SK-N-SH (cell line): ENCODE data around the gene STKLD1. TPM values are rescaled to one million over a fixed set of nuclear protein-coding genes. Genes with fewer than 3 reads are reported as not detected.

ENCODE experiments used
- CTCF ChIA-PET: fragments of 300-600, 350-600 bp; formaldehyde crosslinking; extraction: SDS; loops from one replicate; lab custom pipeline; 2021; lab: Yijun Ruan, JAX
- POLR2A ChIA-PET: fragments of 350-600 bp; sonication (Branson Sonifier 250); formaldehyde crosslinking; extraction: SDS; loops from one replicate; lab custom pipeline; 2020; ENCODE audit warnings: antibody characterized with exemption, inconsistent platforms; lab: Yijun Ruan, JAX
- DNase-seq: peaks from one replicate; pipeline ENCODE4 v3.0.0; 2012
- H2AFZ ChIP-seq: fragments of 200-600 bp; sonication (generic); 2 replicates; pipeline ENCODE4 v1.8.1; 2016; ENCODE audit warnings: antibody characterized with exemption, mild to moderate bottlenecking, low read depth
- H3F3A ChIP-seq: fragments of 200-600 bp; sonication (generic); replicated peaks from 2 replicates; pipeline ENCODE3; 2016; ENCODE audit warnings: antibody characterized with exemption, mild to moderate bottlenecking; ENCODE audit not compliant: insufficient read depth
- H3K27ac ChIP-seq, 2 experiments: fragments of 200-500 bp in 1 of 2; fragments of 200-600 bp in 1 of 2; sonication (Bioruptor generic) in 1 of 2; sonication (generic), shearing (Covaris generic) in 1 of 2; 2 replicates each; pipeline versions ENCODE4 v1.5.1 to v1.6.1; 2014 to 2016; ENCODE audit warnings: low read depth in 2 of 2, inconsistent platforms in 1 of 2, low read length in 1 of 2, mild to moderate bottlenecking in 1 of 2, mixed read lengths in 1 of 2
- H3K27me3 ChIP-seq: fragments of 200-600 bp; sonication (generic), shearing (Covaris generic); 2 replicates; pipeline ENCODE4 v1.6.1; 2016; ENCODE audit warnings: mixed run types; ENCODE audit not compliant: insufficient read depth
- H3K36me3 ChIP-seq, 2 experiments: fragments of 200-500 bp in 1 of 2; fragments of 200-600 bp in 1 of 2; sonication (Bioruptor generic) in 1 of 2; sonication (generic) in 1 of 2; replicated peaks in 1 of 2; 2 replicates each; pipeline versions ENCODE3 to v1.5.1; 2014 to 2016; ENCODE audit warnings: low read length in 1 of 2, mild to moderate bottlenecking in 1 of 2; ENCODE audit not compliant: insufficient read depth in 2 of 2, control insufficient read depth in 1 of 2
- H3K4me1 ChIP-seq, 2 experiments: fragments of 200-500 bp in 1 of 2; fragments of 200-600 bp in 1 of 2; sonication (Bioruptor generic) in 1 of 2; sonication (generic), shearing (Covaris generic) in 1 of 2; 2 replicates each; pipeline versions ENCODE4 v1.5.1 to v1.6.1; 2014 to 2016; ENCODE audit warnings: low read depth in 1 of 2, low read length in 1 of 2, mixed run types in 1 of 2; ENCODE audit not compliant: insufficient read depth in 2 of 2, control insufficient read depth in 1 of 2
- H3K4me2 ChIP-seq: fragments of 200-600 bp; sonication (generic), shearing (Covaris generic); 2 replicates; pipeline ENCODE4 v1.6.1; 2017; ENCODE audit warnings: mixed run types
- H3K4me3 ChIP-seq, 2 experiments: fragments of 200-500 bp in 1 of 2; fragments of 200-600 bp in 1 of 2; sonication (Bioruptor generic) in 1 of 2; sonication (generic), shearing (Covaris generic) in 1 of 2; 2 replicates each; pipeline versions ENCODE4 v1.5.1 to v1.8.1; 2014 to 2016; ENCODE audit warnings: low read depth in 2 of 2, inconsistent platforms in 1 of 2, low read length in 1 of 2, mild to moderate bottlenecking in 1 of 2, mixed read lengths in 1 of 2, moderate library complexity in 1 of 2
- H3K79me2 ChIP-seq: fragments of 200-600 bp; sonication (generic); 2 replicates; pipeline ENCODE4 v1.8.1; 2017; ENCODE audit warnings: mild to moderate bottlenecking; ENCODE audit not compliant: insufficient read depth
- H3K9ac ChIP-seq: fragments of 200-600 bp; sonication (generic); 2 replicates; pipeline ENCODE4 v1.6.1; 2017; ENCODE audit warnings: mixed run types
- H3K9me2 ChIP-seq: fragments of 200-600 bp; sonication (generic); 2 replicates; pipeline ENCODE4 v1.6.1; 2017; ENCODE audit warnings: mixed run types
- H3K9me3 ChIP-seq: fragments of 200-600 bp; sonication (generic); 2 replicates; pipeline ENCODE4 v1.6.1; 2017; ENCODE audit warnings: mixed run types, mild to moderate bottlenecking, moderate library complexity
- H4K20me1 ChIP-seq: fragments of 200-600 bp; sonication (generic); 2 replicates; pipeline ENCODE4 v1.6.1; 2017; ENCODE audit warnings: mild to moderate bottlenecking, mixed run types; ENCODE audit not compliant: insufficient read depth
- CHD2 ChIP-seq: fragments of 150-350 bp; IDR thresholded peaks from 2 replicates; pipeline ENCODE4 v1.6.1; 2018; ENCODE audit warnings: low read length; ENCODE audit not compliant: partially characterized antibody
- EP300 ChIP-seq, 2 experiments: IDR thresholded peaks; 2 replicates each; pipeline versions ENCODE4 v1.4.0 to v1.6.1; 2012; ENCODE audit warnings: borderline replicate concordance in 1 of 2, low read depth in 1 of 2, low read length in 1 of 2
- FOXJ3 ChIP-seq: sonication (generic); formaldehyde crosslinking; IDR thresholded peaks from 2 replicates; pipeline ENCODE4 v1.5.1; 2020; ENCODE audit warnings: mild to moderate bottlenecking, missing genetic modification reagents
- FOXM1 ChIP-seq: IDR thresholded peaks from 2 replicates; pipeline ENCODE4 v1.4.0; 2012; ENCODE audit warnings: low read depth, mild to moderate bottlenecking
- GABPA ChIP-seq: IDR thresholded peaks from 2 replicates; pipeline ENCODE4 v1.4.0; 2012; ENCODE audit warnings: low read depth, mild to moderate bottlenecking
- GATA2 ChIP-seq: sonication (generic); formaldehyde crosslinking; IDR thresholded peaks from 2 replicates; pipeline ENCODE4 v1.5.0; 2020; ENCODE audit warnings: mild to moderate bottlenecking, missing genetic modification reagents
- MEF2A ChIP-seq: IDR thresholded peaks from 2 replicates; pipeline ENCODE4 v1.4.0; 2012; ENCODE audit warnings: low read depth, borderline replicate concordance
- MXI1 ChIP-seq: IDR thresholded peaks from 2 replicates; pipeline ENCODE4 v1.6.1; 2012; ENCODE audit warnings: mild to moderate bottlenecking, low read depth, low read length, improper control_type of control experiment
- NFIC ChIP-seq: IDR thresholded peaks from 2 replicates; pipeline ENCODE4 v1.4.0; 2012; ENCODE audit warnings: borderline replicate concordance
- NRF1 ChIP-seq: IDR thresholded peaks from 2 replicates; pipeline ENCODE4 v1.6.1; 2012; ENCODE audit warnings: low read depth, mild to moderate bottlenecking, low read length
- RAD21 ChIP-seq: IDR thresholded peaks from 2 replicates; pipeline ENCODE4 v1.6.1; 2012; ENCODE audit warnings: mild to moderate bottlenecking, low read length
- RCOR1 ChIP-seq: fragments of 150-350 bp; IDR thresholded peaks from 2 replicates; pipeline ENCODE4 v1.6.1; 2017; ENCODE audit warnings: antibody characterized with exemption, low read length
- RFX5 ChIP-seq: IDR thresholded peaks from 2 replicates; pipeline ENCODE4 v1.6.1; 2012; ENCODE audit warnings: mild to moderate bottlenecking, improper control_type of control experiment, low read length
- SIN3A ChIP-seq: IDR thresholded peaks from 2 replicates; pipeline ENCODE4 v1.6.1; 2012; ENCODE audit warnings: low read depth, mild to moderate bottlenecking, low read length, moderate library complexity, borderline replicate concordance
- TAF1 ChIP-seq: IDR thresholded peaks from 2 replicates; pipeline ENCODE4 v1.6.1; 2012; ENCODE audit warnings: low read depth, mild to moderate bottlenecking, low read length, moderate library complexity, borderline replicate concordance
- TEAD4 ChIP-seq: IDR thresholded peaks from 2 replicates; pipeline ENCODE4 v1.4.0; 2012; ENCODE audit warnings: mild to moderate bottlenecking, borderline replicate concordance; ENCODE audit not compliant: insufficient read depth
- USF2 ChIP-seq: fragments of 150-350 bp; IDR thresholded peaks from 2 replicates; pipeline ENCODE4 v1.6.1; 2017; ENCODE audit warnings: antibody characterized with exemption, low read length, low read depth, borderline replicate concordance
- WGBS: methylation state at CpG from one replicate; pipeline ENCODE4 v1.1.6; 2017; ENCODE audit warnings: low lambda C conversion rate; 5-methylcytosine and 5-hydroxymethylcytosine counted together
- polyA plus RNA-seq, 3 experiments: library from polyadenylated mRNA; depleted of rRNA; stranded (reverse); fragments of >200 nt; gene quantifications; 2 replicates each; pipeline ENCODE4 v1.2.3, GENCODE V29; 2012
- TF ChIP-seq, protein P1 (sequence below): IDR thresholded peaks from 2 replicates; pipeline ENCODE4 v1.6.1; 2012; ENCODE audit warnings: mild to moderate bottlenecking, low read depth, low read length, moderate library complexity

STKLD1 gene
- polyA plus RNA-seq, 1 of the 3 experiments (the other 2 are of a cell fraction): 2.3 TPM

DNA sequence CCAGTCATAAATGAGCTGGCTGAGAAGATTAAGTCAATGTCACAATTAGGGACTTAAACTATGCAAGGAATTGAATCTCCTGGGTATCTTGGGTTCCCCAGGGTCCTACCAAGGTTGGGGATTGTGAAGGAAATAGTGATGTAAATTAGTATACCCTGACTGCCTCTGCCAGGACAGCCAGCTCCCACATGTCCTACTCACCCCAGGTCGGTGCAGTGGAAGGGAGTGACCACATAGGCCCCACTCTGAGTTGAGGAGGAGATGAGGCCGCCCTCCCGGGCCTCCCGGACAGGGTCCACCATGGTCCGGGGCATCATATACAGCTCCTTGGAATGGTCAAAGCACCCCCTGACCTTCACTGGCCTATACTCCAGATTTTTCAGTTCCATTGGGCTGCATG lies 22.6 kb upstream of the STKLD1 start:
- Histone ChIP-seq H3K9ac (no peak overlapping the region), H3K36me3 (peaks cover 36 to 57% of the 10 kb centered on the region in 2 experiments), H2AFZ (no peak overlapping the region), H3K4me1 (peaks cover 20 to 41% of the 10 kb centered on the region in 2 experiments; a peak in 3 of 4 replicates), H3F3A (peaks cover 45% of the 10 kb centered on the region), H3K79me2 (peaks cover 64% of the 10 kb centered on the region), H3K4me2 (no peak overlapping the region), H3K27ac (no peak overlapping the region; a peak in 1 of 4 replicates), H3K27me3 (no peaks in the 10 kb centered on the region), H3K4me3 (no peak overlapping the region), H3K9me2 (no peaks in the 10 kb centered on the region), H4K20me1 (peaks cover 34% of the 10 kb centered on the region), H3K9me3 (no peaks in the 10 kb centered on the region)
- ChIA-PET CTCF (interaction anchor here (1.2 to 1.4 kb wide), 4 partner anchors 11 to 209 kb away, joined by 3 to 4 read pairs (median 3); no protein-coding TSS in a partner anchor), POLR2A (interaction anchor here (0.7 to 1.1 kb wide), 2 partner anchors 10 to 18 kb away, joined by 3 to 4 read pairs; no protein-coding TSS in a partner anchor)
- no peak for TF ChIP-seq CHD2
- no peak for TF ChIP-seq RAD21
- TF ChIP-seq GABPA: no peak
- TF ChIP-seq SIN3A: no peak
- TF ChIP-seq, protein P1, sequence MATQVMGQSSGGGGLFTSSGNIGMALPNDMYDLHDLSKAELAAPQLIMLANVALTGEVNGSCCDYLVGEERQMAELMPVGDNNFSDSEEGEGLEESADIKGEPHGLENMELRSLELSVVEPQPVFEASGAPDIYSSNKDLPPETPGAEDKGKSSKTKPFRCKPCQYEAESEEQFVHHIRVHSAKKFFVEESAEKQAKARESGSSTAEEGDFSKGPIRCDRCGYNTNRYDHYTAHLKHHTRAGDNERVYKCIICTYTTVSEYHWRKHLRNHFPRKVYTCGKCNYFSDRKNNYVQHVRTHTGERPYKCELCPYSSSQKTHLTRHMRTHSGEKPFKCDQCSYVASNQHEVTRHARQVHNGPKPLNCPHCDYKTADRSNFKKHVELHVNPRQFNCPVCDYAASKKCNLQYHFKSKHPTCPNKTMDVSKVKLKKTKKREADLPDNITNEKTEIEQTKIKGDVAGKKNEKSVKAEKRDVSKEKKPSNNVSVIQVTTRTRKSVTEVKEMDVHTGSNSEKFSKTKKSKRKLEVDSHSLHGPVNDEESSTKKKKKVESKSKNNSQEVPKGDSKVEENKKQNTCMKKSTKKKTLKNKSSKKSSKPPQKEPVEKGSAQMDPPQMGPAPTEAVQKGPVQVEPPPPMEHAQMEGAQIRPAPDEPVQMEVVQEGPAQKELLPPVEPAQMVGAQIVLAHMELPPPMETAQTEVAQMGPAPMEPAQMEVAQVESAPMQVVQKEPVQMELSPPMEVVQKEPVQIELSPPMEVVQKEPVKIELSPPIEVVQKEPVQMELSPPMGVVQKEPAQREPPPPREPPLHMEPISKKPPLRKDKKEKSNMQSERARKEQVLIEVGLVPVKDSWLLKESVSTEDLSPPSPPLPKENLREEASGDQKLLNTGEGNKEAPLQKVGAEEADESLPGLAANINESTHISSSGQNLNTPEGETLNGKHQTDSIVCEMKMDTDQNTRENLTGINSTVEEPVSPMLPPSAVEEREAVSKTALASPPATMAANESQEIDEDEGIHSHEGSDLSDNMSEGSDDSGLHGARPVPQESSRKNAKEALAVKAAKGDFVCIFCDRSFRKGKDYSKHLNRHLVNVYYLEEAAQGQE: no peak
- TF ChIP-seq FOXM1: no peak
- TF ChIP-seq GATA2: no peak
- TF ChIP-seq RFX5: no peak
- TF ChIP-seq TAF1: no peak
- TF ChIP-seq NFIC: no peak
- TF ChIP-seq EP300 (IDR thresholded peaks at IDR 0.05; ENCODE audit: borderline replicate concordance in 1 of 2, low read depth in 1 of 2, low read length in 1 of 2): no peak
- TF ChIP-seq TEAD4: no peak
- TF ChIP-seq MXI1: no peak
- no peak for TF ChIP-seq USF2
- no peak for TF ChIP-seq MEF2A
- no peak for TF ChIP-seq FOXJ3
- no peak for TF ChIP-seq RCOR1
- TF ChIP-seq NRF1: no peak
- DNase-seq: no peak
- 73% methylated on average over 5 of the region's 5 CpGs for WGBS
